Keratinocyte (primary cell): ENCODE measurements around the gene ELMO3.

Experiments
- EZH2 ChIP-seq: IDR thresholded peaks from one replicate; pipeline ENCODE4 v1.6.1; 2012; ENCODE audit warnings: inconsistent platforms, mild to moderate bottlenecking, low read length, moderate library complexity
- TF ChIP-seq, protein P1 (sequence below), 3 experiments: IDR thresholded peaks in 1 of 3; conservative IDR thresholded peaks in 1 of 3; optimal IDR thresholded peaks in 1 of 3; 2 replicates in 2 of 3; 3 replicates in 1 of 3; pipeline versions ENCODE3 to v1.5.1; 2011; ENCODE audit warnings: low read length in 3 of 3, mild to moderate bottlenecking in 3 of 3, moderate library complexity in 2 of 3, control low read depth in 1 of 3, inconsistent platforms in 1 of 3; ENCODE audit not compliant: insufficient read depth in 2 of 3; ENCODE audit errors: extremely low read depth in 1 of 3

DNA sequence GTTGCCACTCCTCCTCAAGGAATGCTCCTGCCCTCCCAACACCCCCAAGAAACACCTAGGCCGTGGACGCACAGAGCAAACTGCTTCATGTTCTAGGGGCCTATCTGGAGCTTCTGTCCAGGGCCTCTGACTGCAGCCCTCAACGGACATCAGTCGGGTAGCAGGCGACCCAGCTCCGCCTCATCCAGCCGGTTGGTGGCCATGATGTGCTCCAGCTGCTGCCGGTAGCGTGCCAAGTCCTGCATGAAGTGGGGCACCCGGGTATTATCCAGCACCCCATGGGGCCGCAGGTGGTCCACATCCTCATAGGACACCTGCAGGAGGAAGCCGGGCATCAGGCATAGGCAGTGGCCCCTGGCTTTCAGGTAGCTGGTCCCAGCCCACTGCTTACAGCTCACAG, 22.3 kb upstream of the ELMO3 start:
- no peak for TF ChIP-seq EZH2
- TF ChIP-seq, protein P1, sequence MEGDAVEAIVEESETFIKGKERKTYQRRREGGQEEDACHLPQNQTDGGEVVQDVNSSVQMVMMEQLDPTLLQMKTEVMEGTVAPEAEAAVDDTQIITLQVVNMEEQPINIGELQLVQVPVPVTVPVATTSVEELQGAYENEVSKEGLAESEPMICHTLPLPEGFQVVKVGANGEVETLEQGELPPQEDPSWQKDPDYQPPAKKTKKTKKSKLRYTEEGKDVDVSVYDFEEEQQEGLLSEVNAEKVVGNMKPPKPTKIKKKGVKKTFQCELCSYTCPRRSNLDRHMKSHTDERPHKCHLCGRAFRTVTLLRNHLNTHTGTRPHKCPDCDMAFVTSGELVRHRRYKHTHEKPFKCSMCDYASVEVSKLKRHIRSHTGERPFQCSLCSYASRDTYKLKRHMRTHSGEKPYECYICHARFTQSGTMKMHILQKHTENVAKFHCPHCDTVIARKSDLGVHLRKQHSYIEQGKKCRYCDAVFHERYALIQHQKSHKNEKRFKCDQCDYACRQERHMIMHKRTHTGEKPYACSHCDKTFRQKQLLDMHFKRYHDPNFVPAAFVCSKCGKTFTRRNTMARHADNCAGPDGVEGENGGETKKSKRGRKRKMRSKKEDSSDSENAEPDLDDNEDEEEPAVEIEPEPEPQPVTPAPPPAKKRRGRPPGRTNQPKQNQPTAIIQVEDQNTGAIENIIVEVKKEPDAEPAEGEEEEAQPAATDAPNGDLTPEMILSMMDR (optimal IDR thresholded peaks at IDR 0.05 in 1 of 3, IDR thresholded peaks at IDR 0.05 in 1 of 3, conservative IDR thresholded peaks at IDR 0.05 in 1 of 3; ENCODE audit: extremely low read depth in 1 of 3, insufficient read depth in 2 of 3, low read length in 3 of 3) = no peak
